Activated naive CD4-positive, alpha-beta T cell treated with anti-CD3 and anti-CD28 coated beads, Interleukin-2, amount 50 U/mL, for 72 hours (primary cell): Measurements from ENCODE around the gene FAM153A. TPM values are rescaled to one million over a fixed set of nuclear protein-coding genes. Genes with fewer than 3 reads are reported as not detected.
"Not testable (repeated sequence)": the region's sequence is repeated elsewhere in the genome, so short reads cannot be mapped to it uniquely, and the experiment has no call there.

ENCODE experiments used
- ATAC-seq, 2 donors: fragments of 150-1000 bp; cut with Tn5 transposase; 2 replicates each; pipeline ENCODE4 v1.10.0; 2021; ENCODE audit warnings: mild to moderate bottlenecking in 2 of 2, moderate library complexity in 2 of 2
- DNase-seq, 2 donors: peaks; one replicate each; pipeline ENCODE4 v3.0.0; 2021 to 2022; ENCODE audit warnings: low spot score in 2 of 2
- H3K27ac Mint-ChIP-seq, 2 donors: one replicate each; pipeline ENCODE4 v1.8.0; 2022; ENCODE audit warnings: mild to moderate bottlenecking in 2 of 2, mixed read lengths in 2 of 2
- H3K36me3 Mint-ChIP-seq, 2 donors: one replicate each; pipeline ENCODE4 v1.8.0; 2022; ENCODE audit warnings: mixed read lengths in 2 of 2
- H3K9me3 Mint-ChIP-seq, 2 donors: one replicate each; pipeline ENCODE4 v1.8.0; 2022; ENCODE audit warnings: mixed read lengths in 2 of 2
- total RNA-seq, 2 donors: library from RNA; stranded (reverse); gene quantifications; one replicate each; pipeline ENCODE4 v1.2.3, GENCODE V29; 2022

FAM153A gene
- total RNA-seq: 10 to 100 TPM; 11.4 to 87.3 TPM

- H3K9me3 Mint-ChIP-seq, H3K27ac Mint-ChIP-seq, H3K36me3 Mint-ChIP-seq: not testable (repeated sequence)
- DNase-seq (peak in 1 of 2 donors; percentile 63), ATAC-seq (peak; percentile 99)
Measured at GRCh38 chr5:177782792-177783633, at the start of gene FAM153A. TSS of gene FAM153A (minus strand) at chr5:177782899.

DNA sequence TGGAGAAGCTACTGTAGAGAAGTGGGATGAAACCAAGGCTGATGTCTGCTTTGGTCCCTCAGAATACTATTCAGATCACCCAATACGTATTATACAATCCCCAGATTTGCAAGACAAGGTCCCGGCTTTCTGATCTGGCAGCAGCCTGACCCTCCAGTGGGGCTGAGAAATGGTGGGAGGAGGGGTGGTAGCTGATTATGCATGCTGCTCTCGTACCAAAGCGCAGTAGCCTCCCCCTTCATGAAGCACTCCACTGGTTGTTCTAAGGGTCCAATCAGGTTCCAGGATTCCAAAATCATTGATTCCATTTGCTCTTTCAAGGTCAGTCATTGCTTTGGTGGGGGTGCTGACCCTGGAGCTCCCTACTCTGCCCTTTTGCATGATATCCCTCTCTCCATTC lies 49.6 kb upstream of the FAM153A start:
- not testable (repeated sequence) for H3K36me3 Mint-ChIP-seq, H3K9me3 Mint-ChIP-seq, ATAC-seq, H3K27ac Mint-ChIP-seq, DNase-seq

DNA sequence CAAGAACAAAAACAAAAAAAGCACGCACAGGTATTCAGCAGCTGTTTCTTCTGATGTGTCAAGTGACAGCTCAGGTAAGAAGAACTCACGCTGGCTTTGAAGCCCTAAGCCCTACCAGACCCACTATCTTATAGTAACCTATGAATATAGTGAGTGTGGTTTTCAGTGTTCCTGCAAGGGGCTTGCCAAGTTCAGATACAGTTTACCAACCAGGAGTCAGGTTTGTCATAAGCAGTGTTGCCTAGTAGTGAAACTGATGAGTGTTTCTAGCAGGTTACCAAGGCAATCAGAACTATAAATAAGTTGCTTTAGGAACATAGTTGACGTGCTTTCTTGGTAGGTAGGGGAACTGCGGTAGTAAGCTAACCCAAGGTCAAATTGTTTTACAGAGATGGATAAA lies 43.4 kb upstream of the FAM153A start:
- not testable (repeated sequence) for H3K9me3 Mint-ChIP-seq, H3K36me3 Mint-ChIP-seq, H3K27ac Mint-ChIP-seq
- ATAC-seq: peak; percentile 98 to 99
- peak in 1 of 2 donors; percentile 8 for DNase-seq

- not testable (repeated sequence) for ATAC-seq, DNase-seq, H3K36me3 Mint-ChIP-seq, H3K27ac Mint-ChIP-seq, H3K9me3 Mint-ChIP-seq
Measured at GRCh38 chr5:177824776-177825175, 42.1 kb upstream of the FAM153A start.

GRCh38 chr5:177822489-177822888 lies 39.8 kb upstream of the FAM153A start:
- ATAC-seq: peak in 1 of 2 donors; percentile 10
- not testable (repeated sequence) for H3K27ac Mint-ChIP-seq, DNase-seq, H3K36me3 Mint-ChIP-seq, H3K9me3 Mint-ChIP-seq

GRCh38 chr5:177819664-177820063 lies 37.0 kb upstream of the FAM153A start:
- not testable (repeated sequence) for H3K36me3 Mint-ChIP-seq, H3K9me3 Mint-ChIP-seq, ATAC-seq, H3K27ac Mint-ChIP-seq, DNase-seq

GRCh38 chr5:177812814-177813425 lies 30.2 kb upstream of the FAM153A start:
- not testable (repeated sequence) for DNase-seq, H3K36me3 Mint-ChIP-seq, H3K9me3 Mint-ChIP-seq, H3K27ac Mint-ChIP-seq
- peak; percentile 18 to 47 for ATAC-seq

- not testable (repeated sequence) for H3K27ac Mint-ChIP-seq, H3K36me3 Mint-ChIP-seq, H3K9me3 Mint-ChIP-seq, DNase-seq
- ATAC-seq: peak; percentile 36 to 61
Measured at GRCh38 chr5:177812160-177812743, 29.6 kb upstream of the FAM153A start.

- not testable (repeated sequence) for H3K36me3 Mint-ChIP-seq, H3K9me3 Mint-ChIP-seq
- H3K27ac Mint-ChIP-seq: peak overlapping the region in 1 of 2 donors; percentile 74
- ATAC-seq: peak; percentile 80 to 92
- DNase-seq: peak in 1 of 2 donors; percentile 27
Measured at GRCh38 chr5:177809209-177809913, 26.7 kb upstream of the FAM153A start.

GRCh38 chr5:177808420-177808819 lies 25.7 kb upstream of the FAM153A start:
- peak overlapping the region in 1 of 2 donors; percentile 66 for H3K27ac Mint-ChIP-seq
- ATAC-seq, DNase-seq, H3K9me3 Mint-ChIP-seq, H3K36me3 Mint-ChIP-seq: not testable (repeated sequence)

GRCh38 chr5:177807265-177807664 lies 24.6 kb upstream of the FAM153A start:
- H3K27ac Mint-ChIP-seq: peak overlapping the region in 1 of 2 donors; percentile 57
- not testable (repeated sequence) for ATAC-seq

GRCh38 chr5:177801427-177801826 lies 18.7 kb upstream of the FAM153A start:
- ATAC-seq: peak; percentile 71 to 83
- H3K27ac Mint-ChIP-seq, H3K9me3 Mint-ChIP-seq, DNase-seq, H3K36me3 Mint-ChIP-seq: not testable (repeated sequence)

More at GRCh38 chr5:177807265-177807664, 24.6 kb upstream of the FAM153A start:
- DNase-seq, H3K9me3 Mint-ChIP-seq, H3K36me3 Mint-ChIP-seq: not testable (repeated sequence)

DNA sequence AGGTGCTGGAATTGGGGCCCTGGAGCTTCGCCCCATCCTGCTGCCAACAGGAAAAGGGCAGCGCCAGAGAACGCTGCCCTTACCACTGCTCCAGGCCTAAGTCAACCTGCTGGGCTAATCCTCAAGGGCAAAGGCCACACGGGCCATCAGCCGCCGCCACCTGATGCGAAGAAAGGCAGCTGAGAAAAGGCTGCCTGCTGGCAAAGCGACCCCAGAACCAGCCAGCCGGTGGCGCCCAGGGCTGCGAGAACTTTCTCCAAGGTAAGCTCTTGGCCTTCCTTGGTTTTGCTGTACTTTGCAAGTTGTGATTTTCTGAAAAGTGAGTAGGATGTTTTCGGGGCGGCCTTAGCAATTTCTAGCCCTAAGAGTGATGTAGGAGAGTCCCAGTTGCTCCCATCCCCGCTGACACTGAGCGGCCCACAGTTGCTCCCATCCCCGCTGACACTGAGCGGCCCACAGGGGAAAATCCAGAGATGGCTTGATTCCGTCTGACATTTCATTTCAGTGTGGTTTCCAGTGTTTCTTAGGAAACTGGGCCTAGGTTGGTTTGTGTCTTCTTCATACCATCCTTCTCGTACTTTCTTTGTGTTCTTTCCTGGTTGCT lies 15.6 kb upstream of the FAM153A start:
- DNase-seq, H3K27ac Mint-ChIP-seq, H3K9me3 Mint-ChIP-seq, H3K36me3 Mint-ChIP-seq: not testable (repeated sequence)
- ATAC-seq: peak in 1 of 2 donors; percentile 11

- not testable (repeated sequence) for DNase-seq, H3K36me3 Mint-ChIP-seq, H3K27ac Mint-ChIP-seq, H3K9me3 Mint-ChIP-seq, ATAC-seq
Measured at GRCh38 chr5:177793272-177793671, 10.6 kb upstream of the FAM153A start.

DNA sequence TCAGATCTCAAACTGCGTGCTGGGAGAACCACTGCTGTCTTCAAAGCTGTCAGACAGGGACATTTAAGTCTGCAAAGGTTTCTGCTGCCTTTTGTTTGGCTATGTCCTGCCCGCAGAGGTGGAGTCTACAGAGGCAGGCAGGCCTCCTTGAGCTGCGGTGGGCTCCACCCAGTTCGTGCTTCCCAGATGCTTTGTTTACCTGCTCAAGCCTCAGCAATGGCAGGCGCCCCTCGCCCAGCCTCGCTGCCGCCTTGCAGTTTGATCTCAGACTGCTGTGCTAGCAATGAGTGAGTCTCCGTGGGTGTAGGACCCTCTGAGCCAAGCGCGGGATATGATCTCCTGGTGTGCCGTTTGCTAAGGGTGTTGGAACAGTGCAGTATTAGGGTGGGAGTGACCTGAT lies 8.9 kb upstream of the FAM153A start:
- not testable (repeated sequence) for H3K9me3 Mint-ChIP-seq, ATAC-seq

GRCh38 chr5:177782169-177782568 lies 530 bp downstream of the FAM153A start:
- H3K9me3 Mint-ChIP-seq, H3K36me3 Mint-ChIP-seq, ATAC-seq, H3K27ac Mint-ChIP-seq, DNase-seq: not testable (repeated sequence)

More for the DNA sequence above, 8.9 kb upstream of the FAM153A start:
- not testable (repeated sequence) for H3K36me3 Mint-ChIP-seq, H3K27ac Mint-ChIP-seq, DNase-seq
